ENCODE results near the gene ANTXRL.
A peak's percentile ranks its signal among the peaks of the same experiment; 100 is the strongest.

Gene ANTXRL

GRCh38 chr10:46296641-46297141 is 9.9 kb downstream of the ANTXRL start:
- no peaks in the 10 kb centered on the region for H3K27me3 ChIP-seq (ENCODE audit: insufficient read depth, poor library complexity, severe bottlenecking)
- TF ChIP-seq GABPA (IDR thresholded peaks at IDR 0.05; ENCODE audit: low read depth) (no peak), POLR2AphosphoS5 (IDR thresholded peaks at IDR 0.05; ENCODE audit: low read depth) (no peak), CTCF (IDR thresholded peaks at IDR 0.05; ENCODE audit: insufficient read depth, low read length) (no peak), SPI1 (IDR thresholded peaks at IDR 0.05; ENCODE audit: borderline replicate concordance, low read depth) (no peak), REST (IDR thresholded peaks at IDR 0.05; ENCODE audit: insufficient replicate concordance, low read depth) (no peak)
- H3K4me3 ChIP-seq (replicated peaks; ENCODE audit: insufficient read depth, low read length) = no peak overlapping the region
- no peak for DNase-seq (ENCODE audit: low read depth in 1 of 2, low spot score in 1 of 2)
- no peak overlapping the region for H3K27ac ChIP-seq (replicated peaks)

- TF ChIP-seq REST (IDR thresholded peaks at IDR 0.05; ENCODE audit: insufficient replicate concordance, low read depth) (no peak), CTCF (IDR thresholded peaks at IDR 0.05; ENCODE audit: insufficient read depth, low read length) (no peak), GABPA (IDR thresholded peaks at IDR 0.05; ENCODE audit: low read depth) (no peak), SPI1 (IDR thresholded peaks at IDR 0.05; ENCODE audit: borderline replicate concordance, low read depth) (no peak), POLR2AphosphoS5 (IDR thresholded peaks at IDR 0.05; ENCODE audit: low read depth) (no peak)
- Histone ChIP-seq H3K4me3 (replicated peaks; ENCODE audit: insufficient read depth, low read length) (no peak overlapping the region), H3K27ac (replicated peaks) (no peak overlapping the region), H3K27me3 (ENCODE audit: insufficient read depth, poor library complexity, severe bottlenecking) (no peaks in the 10 kb centered on the region)
- DNase-seq (ENCODE audit: low read depth in 1 of 2, low spot score in 1 of 2) = no peak
Measured at GRCh38 chr10:46297406-46298204, 10.8 kb downstream of the ANTXRL start.

- Histone ChIP-seq H3K4me3 (replicated peaks; ENCODE audit: insufficient read depth, low read length) (no peak overlapping the region), H3K27ac (replicated peaks) (peak overlapping the region; percentile 79), H3K27me3 (ENCODE audit: insufficient read depth, poor library complexity, severe bottlenecking) (no peaks in the 10 kb centered on the region)
- TF ChIP-seq POLR2AphosphoS5 (IDR thresholded peaks at IDR 0.05; ENCODE audit: low read depth) (no peak), SPI1 (IDR thresholded peaks at IDR 0.05; ENCODE audit: borderline replicate concordance, low read depth) (peak; percentile 31; the same call in 1 of the 2 replicates)
- DNase-seq (ENCODE audit: low read depth in 1 of 2, low spot score in 1 of 2) = peak; percentile 47 to 90
Measured at GRCh38 chr10:46298477-46299285, 11.9 kb downstream of the ANTXRL start.

GRCh38 chr10:46299286-46299535 is 12.4 kb downstream of the ANTXRL start:
- no peaks in the 10 kb centered on the region for H3K27me3 ChIP-seq (ENCODE audit: insufficient read depth, poor library complexity, severe bottlenecking)
- DNase-seq (ENCODE audit: low read depth in 1 of 2, low spot score in 1 of 2) = peak in 1 of 2 experiments; percentile 24
- no peak overlapping the region for H3K4me3 ChIP-seq (replicated peaks; ENCODE audit: insufficient read depth, low read length)
- H3K27ac ChIP-seq (replicated peaks) = peak overlapping the region; percentile 79
- TF ChIP-seq CTCF (IDR thresholded peaks at IDR 0.05; ENCODE audit: insufficient read depth, low read length) (no peak), POLR2AphosphoS5 (IDR thresholded peaks at IDR 0.05; ENCODE audit: low read depth) (no peak), GABPA (IDR thresholded peaks at IDR 0.05; ENCODE audit: low read depth) (no peak), SPI1 (IDR thresholded peaks at IDR 0.05; ENCODE audit: borderline replicate concordance, low read depth) (no peak), REST (IDR thresholded peaks at IDR 0.05; ENCODE audit: insufficient replicate concordance, low read depth) (no peak)

Data from HL-60 (cell line).